ENCODE measurements around the gene ANKRD2. TPM values are rescaled to one million over a fixed set of nuclear protein-coding genes. Genes with fewer than 3 reads are reported as not detected.
A peak's percentile ranks its signal among the peaks of the same experiment; 100 is the strongest.
"Not testable (repeated sequence)": the region's sequence is repeated elsewhere in the genome, so short reads cannot be mapped to it uniquely, and the experiment has no call there.

ANKRD2 gene
- total and polyA plus RNA-seq, 7 donors, result 254 to 5,473 (median 2,026) TPM

DNA sequence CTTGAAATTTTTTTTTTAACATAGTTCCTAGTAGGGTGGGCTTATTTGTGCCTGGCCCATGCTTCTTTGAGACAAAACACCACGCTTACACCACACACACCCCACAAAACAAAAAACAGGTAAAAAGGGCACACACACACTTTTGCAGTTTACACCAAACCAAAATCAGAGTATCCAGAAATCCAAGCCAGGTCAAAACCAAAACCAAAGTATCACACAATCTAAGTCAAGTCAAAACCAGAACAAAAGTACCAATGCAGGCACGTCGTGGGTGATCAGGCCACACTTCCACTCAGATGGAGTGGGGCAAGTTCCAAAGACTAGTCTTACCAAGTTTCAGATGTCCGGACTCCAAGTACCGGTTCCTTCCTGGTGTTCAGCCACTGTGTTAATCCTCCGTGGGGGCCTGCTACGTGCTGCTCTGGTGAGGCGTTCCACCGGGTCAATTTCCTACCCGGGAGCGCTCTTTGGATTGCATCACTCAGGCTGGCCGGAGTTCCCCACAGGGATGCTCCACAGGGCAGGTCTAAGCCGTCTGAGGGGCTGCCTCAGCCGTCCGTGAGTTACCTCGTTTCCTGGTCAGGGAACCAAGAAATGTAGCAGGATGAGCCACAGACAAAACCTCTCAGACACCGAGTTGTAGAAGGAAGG is 11.7 kb upstream of the ANKRD2 start:
- intact Hi-C loops (cut with DNase I); H3K36me3 ChIP-seq (ENCODE audit: insufficient read depth in 1 of 2, low read depth in 1 of 2); H3K9me3 ChIP-seq; H3K27me3 ChIP-seq (ENCODE audit: insufficient read depth in 3 of 3, low read length in 2 of 3): not testable (repeated sequence)
- Histone ChIP-seq H3K27ac (peak overlapping the region; percentile 76), H3K4me1 (peaks cover 18% of the 10 kb centered on the region), H3K4me3 (peak overlapping the region; percentile 55)
- DNase-seq (peak; percentile 76 to 92), ATAC-seq (peak; percentile 87 to 97 (median 92))
- 16 to 23% (median 19%) methylated on average over 17 of the region's 17 CpGs for WGBS, 3 donors

GRCh38 chr10:97561386-97562077 is 11.0 kb upstream of the ANKRD2 start:
- H3K9me3 ChIP-seq; H3K36me3 ChIP-seq (ENCODE audit: insufficient read depth in 1 of 2, low read depth in 1 of 2); intact Hi-C loops (cut with DNase I); H3K27me3 ChIP-seq (ENCODE audit: insufficient read depth in 3 of 3, low read length in 2 of 3); DNase-seq: not testable (repeated sequence)
- peak overlapping the region; percentile 55 for H3K4me3 ChIP-seq
- ATAC-seq, result peak in 2 of 4 donors; percentile 17 to 31
- H3K27ac ChIP-seq, result peak overlapping the region; percentile 76
- 68 to 88% (median 81%) methylated on average over 12 of the region's 12 CpGs for WGBS, 3 donors
- H3K4me1 ChIP-seq, result peaks cover 18% of the 10 kb centered on the region

- H3K36me3 ChIP-seq (ENCODE audit: insufficient read depth in 1 of 2, low read depth in 1 of 2); intact Hi-C loops (cut with DNase I); DNase-seq; H3K27ac ChIP-seq; H3K4me3 ChIP-seq; ATAC-seq; H3K27me3 ChIP-seq (ENCODE audit: insufficient read depth in 3 of 3, low read length in 2 of 3); H3K9me3 ChIP-seq: not testable (repeated sequence)
- WGBS, 3 donors, result 94 to 98% (median 96%) methylated on average over 5 of the region's 5 CpGs
- peaks cover 18% of the 10 kb centered on the region for H3K4me1 ChIP-seq
These were observed 10.2 kb upstream of the ANKRD2 start for GRCh38 chr10:97562329-97562728.

DNA sequence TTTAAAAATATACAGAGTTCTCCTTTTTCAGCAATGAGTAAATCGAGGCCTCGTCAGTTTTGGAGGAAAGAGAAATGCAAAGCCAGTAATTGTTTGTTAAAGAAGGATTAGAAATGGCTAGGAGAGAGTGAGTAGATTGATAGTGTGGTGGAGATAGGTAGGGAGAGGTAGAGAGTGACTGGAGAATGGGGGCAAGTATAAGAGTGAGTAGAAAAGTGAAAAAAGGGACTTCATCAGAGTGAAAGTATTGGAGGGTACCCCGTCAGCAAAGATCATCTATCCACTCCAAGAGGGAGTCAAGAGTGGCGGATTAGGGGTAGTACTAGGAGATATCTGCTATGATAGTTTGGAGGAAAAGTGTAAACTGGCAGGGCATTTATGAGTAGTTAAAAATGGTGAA is 9.2 kb upstream of the ANKRD2 start:
- Histone ChIP-seq H3K36me3 (ENCODE audit: insufficient read depth in 1 of 2, low read depth in 1 of 2) (peaks cover 0 to 5% of the 10 kb centered on the region in 2 donors), H3K4me3 (no peak overlapping the region), H3K27ac (no peak overlapping the region), H3K4me1 (peaks cover 18% of the 10 kb centered on the region), H3K27me3 (ENCODE audit: insufficient read depth in 3 of 3, low read length in 2 of 3) (no peaks in the 10 kb centered on the region), H3K9me3 (no peaks in the 10 kb centered on the region)
- 96 to 97% (median 97%) methylated on average over 4 of the region's 4 CpGs for WGBS, 3 donors
- ATAC-seq (no peak), DNase-seq (no peak)
- intact Hi-C loops (cut with DNase I), result no loop called here
- no peak for TF ChIP-seq CTCF (IDR thresholded peaks at IDR 0.05)

GRCh38 chr10:97564776-97565175 is 7.8 kb upstream of the ANKRD2 start:
- no peaks in the 10 kb centered on the region for H3K9me3 ChIP-seq
- H3K27ac ChIP-seq, result no peak overlapping the region
- ATAC-seq (no peak), DNase-seq (no peak)
- TF ChIP-seq CTCF (IDR thresholded peaks at IDR 0.05), result no peak
- H3K36me3 ChIP-seq (ENCODE audit: insufficient read depth in 1 of 2, low read depth in 1 of 2), result peaks cover 0 to 18% of the 10 kb centered on the region in 2 donors
- no peaks in the 10 kb centered on the region for H3K27me3 ChIP-seq (ENCODE audit: insufficient read depth in 3 of 3, low read length in 2 of 3)
- 91 to 94% (median 94%) methylated on average over 4 of the region's 4 CpGs for WGBS, 3 donors
- intact Hi-C loops (cut with DNase I), result no loop called here
- no peak overlapping the region for H3K4me3 ChIP-seq
- peaks cover 24% of the 10 kb centered on the region for H3K4me1 ChIP-seq

DNA sequence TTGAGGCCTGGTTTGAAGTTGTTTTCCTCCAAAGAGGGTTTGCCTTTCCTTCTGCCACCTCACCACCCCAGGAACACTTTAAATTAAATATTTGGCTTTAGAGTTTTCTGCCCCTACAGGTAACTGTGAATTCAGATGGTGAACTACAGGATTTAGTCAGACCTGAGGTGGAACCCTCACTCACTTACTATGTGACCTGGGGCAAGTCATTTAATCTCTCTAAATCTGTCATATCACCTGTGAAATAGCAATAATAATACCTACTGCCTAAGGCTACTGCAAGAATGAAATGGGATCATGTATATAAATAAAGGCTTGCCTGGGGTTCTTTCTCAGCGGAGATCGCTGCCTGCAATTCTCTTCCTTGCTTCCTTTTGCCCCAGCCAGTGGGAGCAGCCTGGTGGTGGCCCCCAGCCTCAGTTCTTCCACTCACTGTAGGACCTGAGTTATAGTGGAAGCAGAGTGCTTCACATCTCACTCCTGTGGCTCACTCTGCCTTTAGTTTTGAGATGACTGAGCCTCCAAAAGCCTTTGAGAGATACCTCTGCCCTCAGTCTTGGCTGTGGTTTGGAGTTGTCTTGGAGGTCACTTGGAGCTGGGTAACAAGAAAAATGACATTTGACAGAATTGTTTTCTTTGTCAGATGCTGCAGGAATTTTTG is 6.1 kb upstream of the ANKRD2 start:
- Histone ChIP-seq H3K27me3 (ENCODE audit: insufficient read depth in 3 of 3, low read length in 2 of 3) (no peaks in the 10 kb centered on the region), H3K9me3 (no peaks in the 10 kb centered on the region), H3K4me3 (no peak overlapping the region), H3K27ac (no peak overlapping the region), H3K4me1 (peaks cover 25% of the 10 kb centered on the region), H3K36me3 (ENCODE audit: insufficient read depth in 1 of 2, low read depth in 1 of 2) (peaks cover 0 to 18% of the 10 kb centered on the region in 2 donors)
- ATAC-seq (no peak), DNase-seq (no peak)
- no peak for TF ChIP-seq CTCF (IDR thresholded peaks at IDR 0.05)
- intact Hi-C loops (cut with DNase I), result no loop called here
- WGBS, 3 donors, result 76 to 97% (median 92%) methylated on average over 2 of the region's 2 CpGs
